Measurements from ENCODE around the gene ILKAP. TPM values are rescaled to one million over a fixed set of nuclear protein-coding genes. Genes with fewer than 3 reads are reported as not detected.

Gene ILKAP
- total RNA-seq, 1 experiment from 2014 or later = 41.5 TPM

- peaks cover 0 to 2% of the 10 kb centered on the region in 2 experiments; a peak in 2 of 4 replicates for H3K4me1 Mint-ChIP-seq
- no peak overlapping the region for H2AK5ac ChIP-seq (ENCODE audit: insufficient read length, low read length)
These were observed 49.5 kb upstream of the ILKAP start for GRCh38 chr2:238252766-238253630.

More at GRCh38 chr2:238252766-238253630, 49.5 kb upstream of the ILKAP start:
- no CpG with 5 or more reads among the region's 35 CpGs for WGBS (ENCODE audit: extremely low coverage, insufficient read length, low lambda C conversion rate)
- Mint-ChIP-seq H3K27ac (no peak overlapping the region), H3K9me3 (no peaks in the 10 kb centered on the region), H3K36me3 (ENCODE audit: insufficient read depth in 1 of 3, low read depth in 3 of 3) (peaks cover 4 to 32% (median 15%) of the 10 kb centered on the region in 3 experiments; a peak in 6 of 7 replicates), H3K27me3 (ENCODE audit: low read depth) (no peaks in the 10 kb centered on the region), H3K4me3 (no peak overlapping the region)
- Histone ChIP-seq H3T11ph (ENCODE audit: low read length) (no peak overlapping the region), H4K5ac (ENCODE audit: insufficient read length, low read depth, low read length) (no peak overlapping the region), H3K27me3 (ENCODE audit: insufficient read depth, low read length) (no peaks in the 10 kb centered on the region), H3K4me1 (ENCODE audit: insufficient read depth, low read length) (no peaks in the 10 kb centered on the region), H3K79me2 (ENCODE audit: insufficient read depth, low read length) (no peaks in the 10 kb centered on the region), H3K9ac (ENCODE audit: extremely low read depth, insufficient read length, low read length) (no peak overlapping the region), H4K91ac (ENCODE audit: insufficient read length, low read depth, low read length) (no peak overlapping the region), H3K14ac (ENCODE audit: insufficient read depth, low read length) (no peak overlapping the region; the same call in 1 of the 2 replicates), H3K56ac (ENCODE audit: insufficient read length, low read depth, low read length) (no peak overlapping the region), H2BK12ac (ENCODE audit: insufficient read length, low read depth, low read length) (no peak overlapping the region), H3K18ac (ENCODE audit: insufficient read length, low read depth, low read length) (no peak overlapping the region), H3K9me3 (ENCODE audit: control insufficient read depth, low read depth, low read length) (no peaks in the 10 kb centered on the region), H2AFZ (ENCODE audit: low read length) (no peak overlapping the region), H4K8ac (replicated peaks; ENCODE audit: insufficient read length, low read depth, low read length) (no peak overlapping the region), H3K79me1 (ENCODE audit: insufficient read depth, low read depth, low read length, poor library complexity, severe bottlenecking) (no peaks in the 10 kb centered on the region), H2BK5ac (ENCODE audit: insufficient read length, low read length) (no peak overlapping the region), H2BK15ac (ENCODE audit: low read depth, low read length) (no peak overlapping the region), H3K23me2 (ENCODE audit: insufficient read length, low read depth, low read length, poor library complexity, severe bottlenecking) (no peaks in the 10 kb centered on the region), H3K4ac (ENCODE audit: low read depth, low read length) (no peak overlapping the region), H2BK120ac (ENCODE audit: low read depth, low read length, poor library complexity, severe bottlenecking) (no peak overlapping the region), H4K20me1 (ENCODE audit: control insufficient read depth, insufficient read depth, insufficient read length) (no peaks in the 10 kb centered on the region), H3K23ac (ENCODE audit: insufficient read length, low read depth, low read length) (no peak overlapping the region), H2BK20ac (ENCODE audit: low read depth, low read length, poor library complexity, severe bottlenecking) (no peak overlapping the region), H3K27ac (ENCODE audit: insufficient read length, low read depth, low read length) (no peak overlapping the region), H3K4me2 (ENCODE audit: insufficient read depth, insufficient read length, low read length) (no peak overlapping the region)
- DNase-seq = no peak
- TF ChIP-seq CTCF (conservative IDR thresholded peaks at IDR 0.05) = no peak

Measured in H9 (cell line).